Bronchial epithelial cell (primary cell): ENCODE results near the gene ROBO4. TPM values are rescaled to one million over a fixed set of nuclear protein-coding genes. Genes with fewer than 3 reads are reported as not detected.

Experiments used
- DNase-seq: peaks from one replicate; pipeline ENCODE4 v3.0.0-alpha.2; 2010; ENCODE audit warnings: low read depth
- FAIRE-seq: peaks from 2 replicates; lab custom pipeline; 2011; peaks lifted over from hg19 to GRCh38; lab: Jason Lieb, UNC
- H3K27me3 ChIP-seq: 2 replicates; pipeline ENCODE4 v1.5.1; 2011; ENCODE audit warnings: low read length; ENCODE audit not compliant: control insufficient read depth, insufficient read depth
- H3K36me3 ChIP-seq: 2 replicates; pipeline ENCODE4 v1.5.1; 2011; ENCODE audit warnings: low read length; ENCODE audit not compliant: control insufficient read depth, insufficient read depth
- H3K4me3 ChIP-seq: 2 replicates; pipeline ENCODE4 v1.5.1; 2011; ENCODE audit warnings: mild to moderate bottlenecking, low read depth, low read length, control low read depth
- total RNA-seq: library from RNA; depleted of rRNA; stranded (reverse); fragments of >200 nt; gene quantifications from 2 replicates; pipeline ENCODE4 v1.2.1, GENCODE V29; 2014
- TF ChIP-seq, protein P1 (sequence below): IDR thresholded peaks from 2 replicates; pipeline ENCODE4 v1.5.1; 2011; ENCODE audit warnings: mild to moderate bottlenecking, moderate library complexity, low read length, control low read depth, inconsistent platforms; ENCODE audit not compliant: insufficient read depth, severe bottlenecking

The ROBO4 gene
- total RNA-seq, 1 donor from 2014 or later = not detected

DNA sequence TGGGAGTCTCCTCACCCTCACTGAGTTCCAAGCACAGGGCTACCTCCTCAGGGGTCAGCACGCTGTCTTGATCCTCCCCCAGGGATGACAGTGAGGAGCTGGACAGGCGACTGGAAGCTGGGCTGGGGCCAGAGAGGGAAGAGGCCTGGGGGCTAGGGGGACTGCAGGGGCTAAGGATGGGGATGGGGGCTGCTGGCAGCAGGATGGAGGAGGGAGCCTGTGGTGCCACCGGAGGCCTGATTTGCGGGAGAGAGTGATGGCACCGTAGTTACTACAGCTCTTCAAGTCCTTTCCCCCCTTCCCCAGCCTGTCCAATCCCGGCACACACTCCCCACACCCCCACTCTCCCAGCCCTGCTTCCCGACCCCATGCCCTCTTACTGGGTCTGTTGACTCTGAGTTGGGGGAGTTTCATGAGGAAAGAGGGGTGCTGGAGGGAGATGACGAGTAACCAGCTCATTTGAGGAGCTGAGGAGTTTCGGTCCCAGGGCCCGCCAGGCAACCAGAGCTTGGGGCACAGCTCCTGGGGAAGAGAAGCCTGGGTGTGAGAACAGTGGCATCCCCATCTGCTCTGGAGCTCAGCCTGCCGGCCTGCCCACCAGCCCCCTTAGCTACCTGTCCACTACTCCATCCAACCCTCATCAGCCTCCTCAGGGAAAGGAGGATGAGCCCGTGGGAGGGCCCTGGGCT is 10.5 kb downstream of the ROBO4 start:
- FAIRE-seq = no peak

DNA sequence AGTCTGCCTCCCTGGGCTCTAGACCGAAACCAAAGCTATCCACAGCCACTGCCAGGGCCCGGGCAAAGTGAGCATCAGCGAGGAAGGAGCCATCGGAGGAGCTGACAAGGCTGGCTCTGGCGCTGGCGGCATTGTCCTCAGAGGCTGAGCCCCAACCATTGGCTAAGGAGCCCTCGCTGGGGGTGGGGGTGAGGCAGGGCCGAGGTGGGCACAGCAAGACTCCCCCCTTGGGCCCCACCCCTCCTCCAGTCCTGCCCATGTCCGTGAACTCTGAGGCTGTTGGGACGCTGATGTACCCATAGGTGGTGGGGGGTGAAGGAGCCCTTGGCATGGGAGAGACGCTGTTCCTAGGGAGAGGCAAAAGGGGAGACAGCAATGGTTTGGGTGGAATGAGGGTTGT is 11.2 kb downstream of the ROBO4 start:
- Histone ChIP-seq H3K27me3 (no peaks in the 10 kb centered on the region), H3K4me3 (no peak overlapping the region), H3K36me3 (no peaks in the 10 kb centered on the region)
- TF ChIP-seq, protein P1, sequence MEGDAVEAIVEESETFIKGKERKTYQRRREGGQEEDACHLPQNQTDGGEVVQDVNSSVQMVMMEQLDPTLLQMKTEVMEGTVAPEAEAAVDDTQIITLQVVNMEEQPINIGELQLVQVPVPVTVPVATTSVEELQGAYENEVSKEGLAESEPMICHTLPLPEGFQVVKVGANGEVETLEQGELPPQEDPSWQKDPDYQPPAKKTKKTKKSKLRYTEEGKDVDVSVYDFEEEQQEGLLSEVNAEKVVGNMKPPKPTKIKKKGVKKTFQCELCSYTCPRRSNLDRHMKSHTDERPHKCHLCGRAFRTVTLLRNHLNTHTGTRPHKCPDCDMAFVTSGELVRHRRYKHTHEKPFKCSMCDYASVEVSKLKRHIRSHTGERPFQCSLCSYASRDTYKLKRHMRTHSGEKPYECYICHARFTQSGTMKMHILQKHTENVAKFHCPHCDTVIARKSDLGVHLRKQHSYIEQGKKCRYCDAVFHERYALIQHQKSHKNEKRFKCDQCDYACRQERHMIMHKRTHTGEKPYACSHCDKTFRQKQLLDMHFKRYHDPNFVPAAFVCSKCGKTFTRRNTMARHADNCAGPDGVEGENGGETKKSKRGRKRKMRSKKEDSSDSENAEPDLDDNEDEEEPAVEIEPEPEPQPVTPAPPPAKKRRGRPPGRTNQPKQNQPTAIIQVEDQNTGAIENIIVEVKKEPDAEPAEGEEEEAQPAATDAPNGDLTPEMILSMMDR = no peak
- FAIRE-seq (no peak), DNase-seq (no peak)

More for the DNA sequence above, 10.5 kb downstream of the ROBO4 start:
- no peak for DNase-seq
- Histone ChIP-seq H3K27me3 (no peaks in the 10 kb centered on the region), H3K36me3 (no peaks in the 10 kb centered on the region), H3K4me3 (no peak overlapping the region)
- TF ChIP-seq, protein P1 = no peak

DNA sequence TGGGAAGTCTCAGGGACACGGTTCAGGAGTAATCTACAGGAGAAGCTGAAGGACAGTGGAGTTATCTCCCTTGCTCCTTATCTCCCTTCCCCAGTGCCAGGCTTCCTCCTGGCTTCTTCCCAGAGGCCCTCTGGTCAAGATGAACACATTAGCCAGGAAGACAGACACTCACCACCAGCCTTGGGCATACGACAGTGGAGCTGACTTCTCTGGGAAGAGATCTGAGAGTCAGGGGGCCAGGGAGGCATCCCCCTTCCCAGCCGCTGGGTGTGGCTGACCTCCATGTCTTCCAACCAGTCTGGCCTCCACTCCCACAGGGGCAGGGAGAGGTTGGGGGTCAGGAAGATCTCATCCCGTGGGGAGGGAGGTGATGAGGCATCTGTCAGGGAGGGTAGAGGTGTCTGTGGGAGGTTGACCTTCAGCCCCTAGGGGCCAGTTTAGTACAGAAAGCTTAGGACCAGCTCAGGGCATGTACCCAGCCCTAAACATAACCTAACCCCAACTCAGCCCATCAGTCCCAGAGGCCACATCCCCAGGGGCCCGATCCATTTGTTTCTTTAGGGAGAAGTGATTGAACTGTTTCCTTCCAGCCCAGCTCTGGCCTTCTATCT is 12.7 kb downstream of the ROBO4 start:
- no peaks in the 10 kb centered on the region for H3K36me3 ChIP-seq
- TF ChIP-seq, protein P1 = no peak
- no peaks in the 10 kb centered on the region for H3K27me3 ChIP-seq
- FAIRE-seq = peak; percentile 40
- H3K4me3 ChIP-seq = no peak overlapping the region
- no peak for DNase-seq

DNA sequence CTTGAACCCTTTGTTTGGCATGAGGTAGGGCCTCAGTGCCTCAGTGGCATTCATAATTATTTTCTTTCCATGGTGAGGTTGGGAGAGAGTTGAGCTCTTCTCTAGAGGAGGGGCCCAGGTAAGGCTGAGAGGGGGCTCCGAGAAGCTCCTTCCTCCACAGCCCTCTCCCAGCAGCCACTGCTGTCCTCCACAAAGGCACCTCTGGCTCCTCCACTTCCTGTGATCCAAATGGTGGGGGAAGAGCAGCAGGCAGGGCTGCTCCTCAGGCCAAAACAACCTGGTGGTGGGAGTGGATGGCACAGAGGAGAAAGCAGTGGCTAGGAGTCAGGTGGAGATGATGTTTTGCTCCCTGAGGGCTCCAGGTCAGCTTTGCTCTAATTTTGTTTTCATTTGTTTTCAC is 13.3 kb downstream of the ROBO4 start:
- H3K27me3 ChIP-seq = no peaks in the 10 kb centered on the region

DNA sequence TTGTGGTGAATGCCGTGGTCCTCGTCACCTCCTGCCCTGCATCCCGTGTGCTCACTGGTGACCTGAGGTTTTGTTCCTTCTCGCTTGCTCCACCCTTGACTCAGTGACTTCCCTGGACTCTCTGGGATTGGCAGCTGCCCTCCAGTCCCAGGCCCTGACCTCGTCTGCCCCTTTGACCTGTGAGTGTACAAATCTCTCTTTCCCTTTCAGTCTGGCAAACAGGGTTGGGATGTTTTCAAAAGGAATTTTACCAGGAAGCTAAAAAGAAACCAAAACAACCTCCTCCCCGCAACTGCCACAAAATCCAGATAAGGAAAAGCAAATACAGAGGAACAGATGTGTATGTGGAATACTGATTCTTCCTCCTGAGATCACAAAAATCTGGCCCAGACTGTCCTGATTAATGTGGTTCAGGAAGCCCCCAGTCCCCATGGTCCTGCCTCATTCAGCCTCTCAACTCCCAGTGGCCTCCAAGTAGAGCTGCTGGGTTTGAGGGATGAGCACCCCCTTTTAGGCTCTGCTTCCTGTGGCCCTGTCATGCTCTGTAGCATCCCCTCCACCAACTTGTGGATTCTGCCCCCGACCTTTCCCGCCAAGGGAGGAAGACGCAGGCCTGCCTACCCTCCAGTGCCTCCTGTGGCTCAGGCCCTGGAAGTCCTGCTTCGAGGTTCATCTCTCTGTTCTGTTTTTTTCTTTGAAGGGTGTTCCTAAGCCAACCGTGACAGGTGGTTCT is 15.2 kb downstream of the ROBO4 start:
- no peak for DNase-seq
- TF ChIP-seq, protein P1 = no peak
- Histone ChIP-seq H3K36me3 (peaks cover 2% of the 10 kb centered on the region), H3K4me3 (no peak overlapping the region), H3K27me3 (no peaks in the 10 kb centered on the region)
- no peak for FAIRE-seq

More for the DNA sequence above, 13.3 kb downstream of the ROBO4 start:
- FAIRE-seq (no peak), DNase-seq (no peak)
- TF ChIP-seq, protein P1 = no peak
- Histone ChIP-seq H3K4me3 (no peak overlapping the region), H3K36me3 (no peaks in the 10 kb centered on the region)
